Astrocyte (in vitro differentiated cells and primary cell): Measurements from ENCODE around the gene SPINT1.

Experiments used
- EZH2 ChIP-seq: IDR thresholded peaks from 2 replicates; pipeline ENCODE4 v1.6.1; 2012; ENCODE audit warnings: mild to moderate bottlenecking, low read length, inconsistent platforms; ENCODE audit not compliant: insufficient read depth
- TF ChIP-seq, protein P1 (sequence below): IDR thresholded peaks from 2 replicates; pipeline ENCODE4 v1.5.1; 2011; ENCODE audit warnings: low read depth, mild to moderate bottlenecking, inconsistent platforms, low read length, moderate library complexity; ENCODE audit not compliant: insufficient read depth

DNA sequence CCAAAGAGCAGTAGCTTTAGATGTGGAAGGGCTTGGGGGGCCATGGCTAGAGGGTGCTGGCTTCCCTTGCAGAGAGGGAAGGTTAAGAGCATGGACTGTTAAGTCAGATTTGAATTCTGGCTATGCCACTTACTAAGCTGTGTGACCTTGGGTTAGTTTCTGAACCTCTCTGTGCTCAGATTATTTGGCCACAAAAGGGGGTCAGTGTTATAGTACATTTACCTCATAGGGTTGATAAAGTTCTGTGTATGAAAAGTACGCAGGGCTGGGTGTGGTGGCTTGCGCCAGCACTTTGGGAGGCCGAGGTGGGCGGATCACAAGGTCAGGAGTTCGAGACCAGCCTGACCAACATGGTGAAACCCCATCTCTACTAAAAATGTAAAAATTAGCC, 57.2 kb downstream of the SPINT1 start:
- TF ChIP-seq, protein P1, sequence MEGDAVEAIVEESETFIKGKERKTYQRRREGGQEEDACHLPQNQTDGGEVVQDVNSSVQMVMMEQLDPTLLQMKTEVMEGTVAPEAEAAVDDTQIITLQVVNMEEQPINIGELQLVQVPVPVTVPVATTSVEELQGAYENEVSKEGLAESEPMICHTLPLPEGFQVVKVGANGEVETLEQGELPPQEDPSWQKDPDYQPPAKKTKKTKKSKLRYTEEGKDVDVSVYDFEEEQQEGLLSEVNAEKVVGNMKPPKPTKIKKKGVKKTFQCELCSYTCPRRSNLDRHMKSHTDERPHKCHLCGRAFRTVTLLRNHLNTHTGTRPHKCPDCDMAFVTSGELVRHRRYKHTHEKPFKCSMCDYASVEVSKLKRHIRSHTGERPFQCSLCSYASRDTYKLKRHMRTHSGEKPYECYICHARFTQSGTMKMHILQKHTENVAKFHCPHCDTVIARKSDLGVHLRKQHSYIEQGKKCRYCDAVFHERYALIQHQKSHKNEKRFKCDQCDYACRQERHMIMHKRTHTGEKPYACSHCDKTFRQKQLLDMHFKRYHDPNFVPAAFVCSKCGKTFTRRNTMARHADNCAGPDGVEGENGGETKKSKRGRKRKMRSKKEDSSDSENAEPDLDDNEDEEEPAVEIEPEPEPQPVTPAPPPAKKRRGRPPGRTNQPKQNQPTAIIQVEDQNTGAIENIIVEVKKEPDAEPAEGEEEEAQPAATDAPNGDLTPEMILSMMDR, result no peak
- no peak for TF ChIP-seq EZH2
